PFSK-1 (cell line): ENCODE measurements around the gene SBSN.

Experiments used
- FOXP2 ChIP-seq: optimal IDR thresholded peaks from 2 replicates; pipeline ENCODE3; 2011; ENCODE audit warnings: borderline replicate concordance, control low read depth, inconsistent platforms; ENCODE audit not compliant: insufficient read depth; ENCODE audit errors: extremely low read length, extremely low read depth
- POLR2AphosphoS5 ChIP-seq: IDR thresholded peaks from 2 replicates; pipeline ENCODE4 v1.6.1; 2012; ENCODE audit warnings: low read depth, mild to moderate bottlenecking, control low read depth, low read length, moderate library complexity
- SIN3A ChIP-seq: IDR thresholded peaks from 2 replicates; pipeline ENCODE4 v1.6.1; 2012; ENCODE audit warnings: mild to moderate bottlenecking, low read length, moderate library complexity, borderline replicate concordance; ENCODE audit not compliant: insufficient read depth
- TAF1 ChIP-seq: IDR thresholded peaks from 2 replicates; pipeline ENCODE4 v1.6.1; 2012; ENCODE audit warnings: low read length, control low read depth, borderline replicate concordance; ENCODE audit not compliant: insufficient read depth
- TF ChIP-seq, protein P1 (sequence below), 2 experiments: IDR thresholded peaks; 2 replicates each; pipeline versions ENCODE4 v1.6.1 to v1.8.0; 2011 to 2012; ENCODE audit warnings: low read depth in 2 of 2, low read length in 2 of 2, control low read depth in 1 of 2, inconsistent platforms in 1 of 2, mild to moderate bottlenecking in 1 of 2, moderate library complexity in 1 of 2; ENCODE audit not compliant: insufficient read depth in 1 of 2

Gene SBSN

DNA sequence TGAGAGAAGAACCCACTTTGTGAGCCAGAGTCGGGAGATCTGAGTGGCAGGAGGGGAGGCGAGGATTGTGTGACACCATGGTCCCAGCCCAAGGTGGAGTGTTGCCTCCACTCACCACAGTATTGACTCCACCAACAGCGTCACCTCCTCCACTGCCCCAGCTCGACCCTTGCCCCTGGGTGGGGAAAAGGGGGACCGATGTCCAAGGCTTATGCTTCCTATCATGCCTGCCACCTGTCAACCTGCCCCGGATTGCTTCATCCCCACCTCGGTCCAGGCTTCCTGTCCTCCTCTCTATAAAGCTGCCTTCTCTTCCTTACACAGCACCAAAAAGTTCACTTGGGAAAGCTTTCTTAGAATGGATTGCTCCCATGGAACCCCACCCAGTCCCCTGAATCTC lies 22.1 kb downstream of the SBSN start:
- TF ChIP-seq FOXP2 (no peak), TAF1 (no peak), POLR2AphosphoS5 (no peak), SIN3A (no peak)
- TF ChIP-seq, protein P1, sequence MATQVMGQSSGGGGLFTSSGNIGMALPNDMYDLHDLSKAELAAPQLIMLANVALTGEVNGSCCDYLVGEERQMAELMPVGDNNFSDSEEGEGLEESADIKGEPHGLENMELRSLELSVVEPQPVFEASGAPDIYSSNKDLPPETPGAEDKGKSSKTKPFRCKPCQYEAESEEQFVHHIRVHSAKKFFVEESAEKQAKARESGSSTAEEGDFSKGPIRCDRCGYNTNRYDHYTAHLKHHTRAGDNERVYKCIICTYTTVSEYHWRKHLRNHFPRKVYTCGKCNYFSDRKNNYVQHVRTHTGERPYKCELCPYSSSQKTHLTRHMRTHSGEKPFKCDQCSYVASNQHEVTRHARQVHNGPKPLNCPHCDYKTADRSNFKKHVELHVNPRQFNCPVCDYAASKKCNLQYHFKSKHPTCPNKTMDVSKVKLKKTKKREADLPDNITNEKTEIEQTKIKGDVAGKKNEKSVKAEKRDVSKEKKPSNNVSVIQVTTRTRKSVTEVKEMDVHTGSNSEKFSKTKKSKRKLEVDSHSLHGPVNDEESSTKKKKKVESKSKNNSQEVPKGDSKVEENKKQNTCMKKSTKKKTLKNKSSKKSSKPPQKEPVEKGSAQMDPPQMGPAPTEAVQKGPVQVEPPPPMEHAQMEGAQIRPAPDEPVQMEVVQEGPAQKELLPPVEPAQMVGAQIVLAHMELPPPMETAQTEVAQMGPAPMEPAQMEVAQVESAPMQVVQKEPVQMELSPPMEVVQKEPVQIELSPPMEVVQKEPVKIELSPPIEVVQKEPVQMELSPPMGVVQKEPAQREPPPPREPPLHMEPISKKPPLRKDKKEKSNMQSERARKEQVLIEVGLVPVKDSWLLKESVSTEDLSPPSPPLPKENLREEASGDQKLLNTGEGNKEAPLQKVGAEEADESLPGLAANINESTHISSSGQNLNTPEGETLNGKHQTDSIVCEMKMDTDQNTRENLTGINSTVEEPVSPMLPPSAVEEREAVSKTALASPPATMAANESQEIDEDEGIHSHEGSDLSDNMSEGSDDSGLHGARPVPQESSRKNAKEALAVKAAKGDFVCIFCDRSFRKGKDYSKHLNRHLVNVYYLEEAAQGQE (IDR thresholded peaks at IDR 0.05; ENCODE audit: insufficient read depth in 1 of 2, low read depth in 2 of 2, low read length in 2 of 2): no peak

DNA sequence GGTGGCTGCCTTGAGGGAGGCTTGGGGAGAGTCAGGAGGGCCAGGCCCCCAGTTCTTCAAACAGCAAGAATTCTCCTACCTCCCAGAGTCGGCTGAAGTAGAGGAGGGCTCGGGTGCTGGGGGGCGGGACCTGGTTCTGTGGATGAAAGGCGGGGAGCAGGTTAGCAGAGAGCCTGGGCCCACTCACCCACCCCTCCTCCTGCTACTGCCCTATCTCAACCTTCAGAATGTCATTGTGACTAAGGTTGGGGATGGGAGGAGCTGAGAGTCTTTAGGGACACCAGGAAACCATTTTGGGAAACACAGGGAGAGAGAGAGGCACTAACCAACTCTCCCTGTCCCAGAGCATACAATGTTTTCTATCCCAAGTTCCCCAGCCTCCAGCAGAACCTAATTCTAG lies 25.4 kb downstream of the SBSN start:
- no peak for TF ChIP-seq SIN3A
- no peak for TF ChIP-seq TAF1
- no peak for TF ChIP-seq POLR2AphosphoS5
- no peak for TF ChIP-seq FOXP2
- TF ChIP-seq, protein P1 (IDR thresholded peaks at IDR 0.05; ENCODE audit: insufficient read depth in 1 of 2, low read depth in 2 of 2, low read length in 2 of 2): no peak

DNA sequence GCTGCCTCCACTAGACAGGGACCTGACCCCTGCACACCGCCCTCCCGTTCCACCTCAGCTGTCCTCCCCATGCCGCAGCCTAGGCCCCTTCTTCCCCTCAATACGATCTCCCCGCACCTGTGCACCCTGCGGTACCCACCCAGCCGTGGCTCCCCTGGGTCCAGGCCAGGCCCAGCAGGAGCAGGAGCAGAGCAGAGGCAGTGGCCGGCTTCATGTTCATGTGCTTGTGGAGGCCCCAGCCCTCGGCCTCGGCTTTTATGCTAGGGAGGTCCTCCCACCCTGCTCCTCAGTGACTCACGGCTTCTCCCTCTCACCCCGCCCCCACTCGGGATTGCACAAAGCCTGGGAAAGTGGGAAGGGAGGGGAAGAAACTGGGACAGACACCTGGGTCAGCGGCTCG lies 26.4 kb downstream of the SBSN start:
- TF ChIP-seq SIN3A (no peak), FOXP2 (no peak), TAF1 (no peak), POLR2AphosphoS5 (no peak)
- TF ChIP-seq, protein P1 (IDR thresholded peaks at IDR 0.05; ENCODE audit: insufficient read depth in 1 of 2, low read depth in 2 of 2, low read length in 2 of 2): no peak

DNA sequence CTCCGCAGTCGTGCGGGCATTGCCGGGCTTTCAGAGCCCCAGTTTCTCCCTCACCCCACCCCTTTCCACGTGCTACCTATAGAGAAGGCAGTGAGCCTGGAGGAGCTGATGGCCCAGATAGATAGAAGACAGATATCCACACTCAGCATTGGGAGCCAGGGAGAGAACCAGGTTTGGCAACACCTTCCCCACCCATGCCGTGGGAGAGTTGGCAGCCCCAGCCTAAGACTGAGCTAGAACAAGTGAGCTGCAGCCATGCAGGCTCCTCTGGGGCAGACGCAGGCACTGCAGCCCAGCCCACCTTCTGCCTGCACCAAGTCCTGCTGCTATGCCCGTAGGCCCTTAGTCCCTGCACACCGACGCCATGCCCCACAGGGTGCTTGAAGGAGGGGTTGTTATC lies 27.5 kb downstream of the SBSN start:
- TF ChIP-seq, protein P1 (IDR thresholded peaks at IDR 0.05; ENCODE audit: insufficient read depth in 1 of 2, low read depth in 2 of 2, low read length in 2 of 2): no peak
- no peak for TF ChIP-seq SIN3A
- no peak for TF ChIP-seq TAF1
- TF ChIP-seq POLR2AphosphoS5: no peak
- TF ChIP-seq FOXP2: no peak

DNA sequence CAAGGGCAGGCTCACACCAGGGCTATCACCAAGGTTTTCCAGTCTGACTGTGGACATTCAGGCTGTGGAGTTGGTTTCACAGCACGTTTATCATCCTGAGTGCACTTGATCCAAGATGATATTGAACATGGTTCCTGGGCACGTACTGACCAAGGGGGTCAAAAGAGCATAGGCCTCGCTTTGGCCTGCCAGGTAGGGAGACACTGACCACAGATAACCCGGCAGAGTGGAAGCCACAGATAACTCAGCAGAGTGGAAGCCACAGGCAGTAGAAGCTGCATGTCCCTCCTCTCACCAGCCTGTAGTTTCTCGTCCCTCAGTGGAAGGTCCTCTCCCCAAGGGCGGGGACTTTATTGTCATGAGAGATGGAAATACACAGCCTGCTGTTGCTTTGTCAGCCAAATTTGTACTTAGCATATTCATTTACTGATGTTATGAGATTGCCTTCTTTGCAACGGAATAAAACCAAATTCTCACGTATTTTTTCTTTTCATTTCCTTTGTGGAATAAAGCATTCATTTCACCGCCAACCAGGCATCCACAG lies 29.1 kb downstream of the SBSN start:
- TF ChIP-seq TAF1: no peak
- no peak for TF ChIP-seq SIN3A
- TF ChIP-seq, protein P1 (IDR thresholded peaks at IDR 0.05; ENCODE audit: insufficient read depth in 1 of 2, low read depth in 2 of 2, low read length in 2 of 2): no peak
- TF ChIP-seq POLR2AphosphoS5: no peak
- TF ChIP-seq FOXP2: no peak
